NCI-H2227 (cell line): ENCODE results near the gene MAD1L1.

ENCODE experiments used
- DNase-seq: peaks from one replicate; lab custom pipeline; 2025; ENCODE audit not compliant: unreplicated experiment; lab: John Stamatoyannopoulos, UW

MAD1L1 gene

GRCh38 chr7:2258661-2259365 is 26.1 kb upstream of the MAD1L1 start:
- DNase-seq, result no peak

- DNase-seq, result no peak
Observed at GRCh38 chr7:2257651-2258050, 24.9 kb upstream of the MAD1L1 start.

- DNase-seq, result no peak
Observed at GRCh38 chr7:2257046-2257551, 24.4 kb upstream of the MAD1L1 start.

GRCh38 chr7:2256306-2257045 is 23.7 kb upstream of the MAD1L1 start:
- no peak for DNase-seq

GRCh38 chr7:2255145-2256139 is 22.7 kb upstream of the MAD1L1 start:
- DNase-seq, result no peak

GRCh38 chr7:2254429-2255144 is 21.8 kb upstream of the MAD1L1 start:
- no peak for DNase-seq

- DNase-seq, result no peak
Observed at GRCh38 chr7:2253525-2254244, 20.9 kb upstream of the MAD1L1 start.

- DNase-seq, result no peak
Observed at GRCh38 chr7:2253021-2253420, 20.3 kb upstream of the MAD1L1 start.

GRCh38 chr7:2251841-2252771 is 19.4 kb upstream of the MAD1L1 start:
- DNase-seq, result no peak

GRCh38 chr7:2251381-2251780 is 18.6 kb upstream of the MAD1L1 start:
- no peak for DNase-seq

GRCh38 chr7:2249744-2250323 is 17.1 kb upstream of the MAD1L1 start:
- DNase-seq, result no peak

- no peak for DNase-seq
Observed at GRCh38 chr7:2248984-2249694, 16.4 kb upstream of the MAD1L1 start.

GRCh38 chr7:2247141-2247995 is 14.6 kb upstream of the MAD1L1 start:
- DNase-seq, result no peak

GRCh38 chr7:2245883-2246675 is 13.3 kb upstream of the MAD1L1 start:
- DNase-seq, result no peak

GRCh38 chr7:2244404-2244995 is 11.8 kb upstream of the MAD1L1 start:
- no peak for DNase-seq

GRCh38 chr7:2243458-2243857 is 10.7 kb upstream of the MAD1L1 start:
- DNase-seq, result no peak
